ENCODE results near the gene TTC39C.
"Not testable (repeated sequence)": the region's sequence is repeated elsewhere in the genome, so short reads cannot be mapped to it uniquely, and the experiment has no call there.

DNA sequence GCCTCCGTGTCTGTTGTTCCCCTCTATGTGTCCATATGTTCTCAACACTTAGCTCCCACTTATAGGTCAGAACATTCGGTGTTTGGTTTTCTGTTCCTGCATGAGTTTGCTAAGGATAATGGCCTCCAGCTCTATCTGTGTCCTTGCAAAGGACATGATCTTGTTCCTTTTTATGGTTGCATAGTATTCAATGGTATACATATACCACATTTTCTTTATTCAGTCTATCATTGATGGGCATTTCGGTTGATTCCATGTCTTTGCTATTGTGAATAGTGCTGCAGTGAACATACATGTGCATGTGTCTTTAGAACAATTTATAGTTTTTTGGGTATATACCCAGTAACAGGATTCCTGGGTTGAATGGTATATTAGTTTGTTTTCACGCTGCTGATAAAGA lies 44.8 kb downstream of the TTC39C start:
- TF ChIP-seq, protein P1, sequence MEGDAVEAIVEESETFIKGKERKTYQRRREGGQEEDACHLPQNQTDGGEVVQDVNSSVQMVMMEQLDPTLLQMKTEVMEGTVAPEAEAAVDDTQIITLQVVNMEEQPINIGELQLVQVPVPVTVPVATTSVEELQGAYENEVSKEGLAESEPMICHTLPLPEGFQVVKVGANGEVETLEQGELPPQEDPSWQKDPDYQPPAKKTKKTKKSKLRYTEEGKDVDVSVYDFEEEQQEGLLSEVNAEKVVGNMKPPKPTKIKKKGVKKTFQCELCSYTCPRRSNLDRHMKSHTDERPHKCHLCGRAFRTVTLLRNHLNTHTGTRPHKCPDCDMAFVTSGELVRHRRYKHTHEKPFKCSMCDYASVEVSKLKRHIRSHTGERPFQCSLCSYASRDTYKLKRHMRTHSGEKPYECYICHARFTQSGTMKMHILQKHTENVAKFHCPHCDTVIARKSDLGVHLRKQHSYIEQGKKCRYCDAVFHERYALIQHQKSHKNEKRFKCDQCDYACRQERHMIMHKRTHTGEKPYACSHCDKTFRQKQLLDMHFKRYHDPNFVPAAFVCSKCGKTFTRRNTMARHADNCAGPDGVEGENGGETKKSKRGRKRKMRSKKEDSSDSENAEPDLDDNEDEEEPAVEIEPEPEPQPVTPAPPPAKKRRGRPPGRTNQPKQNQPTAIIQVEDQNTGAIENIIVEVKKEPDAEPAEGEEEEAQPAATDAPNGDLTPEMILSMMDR (IDR thresholded peaks at IDR 0.05; ENCODE audit: insufficient read depth, low read length), result not testable (repeated sequence)
- not testable (repeated sequence) for TF ChIP-seq POLR2AphosphoS5 (IDR thresholded peaks at IDR 0.05; ENCODE audit: low read depth); SPI1 (IDR thresholded peaks at IDR 0.05; ENCODE audit: borderline replicate concordance, low read depth); GABPA (IDR thresholded peaks at IDR 0.05; ENCODE audit: low read depth)
- TF ChIP-seq, protein P2, sequence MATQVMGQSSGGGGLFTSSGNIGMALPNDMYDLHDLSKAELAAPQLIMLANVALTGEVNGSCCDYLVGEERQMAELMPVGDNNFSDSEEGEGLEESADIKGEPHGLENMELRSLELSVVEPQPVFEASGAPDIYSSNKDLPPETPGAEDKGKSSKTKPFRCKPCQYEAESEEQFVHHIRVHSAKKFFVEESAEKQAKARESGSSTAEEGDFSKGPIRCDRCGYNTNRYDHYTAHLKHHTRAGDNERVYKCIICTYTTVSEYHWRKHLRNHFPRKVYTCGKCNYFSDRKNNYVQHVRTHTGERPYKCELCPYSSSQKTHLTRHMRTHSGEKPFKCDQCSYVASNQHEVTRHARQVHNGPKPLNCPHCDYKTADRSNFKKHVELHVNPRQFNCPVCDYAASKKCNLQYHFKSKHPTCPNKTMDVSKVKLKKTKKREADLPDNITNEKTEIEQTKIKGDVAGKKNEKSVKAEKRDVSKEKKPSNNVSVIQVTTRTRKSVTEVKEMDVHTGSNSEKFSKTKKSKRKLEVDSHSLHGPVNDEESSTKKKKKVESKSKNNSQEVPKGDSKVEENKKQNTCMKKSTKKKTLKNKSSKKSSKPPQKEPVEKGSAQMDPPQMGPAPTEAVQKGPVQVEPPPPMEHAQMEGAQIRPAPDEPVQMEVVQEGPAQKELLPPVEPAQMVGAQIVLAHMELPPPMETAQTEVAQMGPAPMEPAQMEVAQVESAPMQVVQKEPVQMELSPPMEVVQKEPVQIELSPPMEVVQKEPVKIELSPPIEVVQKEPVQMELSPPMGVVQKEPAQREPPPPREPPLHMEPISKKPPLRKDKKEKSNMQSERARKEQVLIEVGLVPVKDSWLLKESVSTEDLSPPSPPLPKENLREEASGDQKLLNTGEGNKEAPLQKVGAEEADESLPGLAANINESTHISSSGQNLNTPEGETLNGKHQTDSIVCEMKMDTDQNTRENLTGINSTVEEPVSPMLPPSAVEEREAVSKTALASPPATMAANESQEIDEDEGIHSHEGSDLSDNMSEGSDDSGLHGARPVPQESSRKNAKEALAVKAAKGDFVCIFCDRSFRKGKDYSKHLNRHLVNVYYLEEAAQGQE (IDR thresholded peaks at IDR 0.05; ENCODE audit: insufficient replicate concordance, low read depth), result not testable (repeated sequence)
